Omental fat pad (tissue), 4 donors: Measurements from ENCODE around the gene IL1RAPL2. TPM values are rescaled to one million over a fixed set of nuclear protein-coding genes. Genes with fewer than 3 reads are reported as not detected.

Source experiments
- ATAC-seq: fragments of 150-250 bp; one replicate; pipeline ENCODE4 v1.9.1; 2016; ENCODE audit warnings: mild to moderate bottlenecking, moderate library complexity; ENCODE audit not compliant: low FRiP score
- DNase-seq: peaks from one replicate; pipeline ENCODE4 v3.0.0-alpha.2; 2019; ENCODE audit warnings: low spot score
- total RNA-seq, 4 donors: library from RNA; depleted of rRNA; stranded (reverse); fragments of >200 nt; gene quantifications; one replicate each; pipeline ENCODE4 v1.1.0, GENCODE V29; 2016
- TF ChIP-seq, protein P1 (sequence below), 3 donors: fragments of 450-650 bp; IDR thresholded peaks; one replicate each; pipeline ENCODE4 v1.5.1; 2016 to 2017; ENCODE audit warnings: antibody characterized with exemption in 3 of 3, mild to moderate bottlenecking in 3 of 3, moderate library complexity in 2 of 3

Gene IL1RAPL2
- total RNA-seq, 4 donors from 2014 or later: 0.09 TPM; not detected in 3

GRCh38 chrX:105121186-105121585 is 555.2 kb downstream of the IL1RAPL2 start:
- ATAC-seq (no peak), DNase-seq (no peak)
- TF ChIP-seq, protein P1, sequence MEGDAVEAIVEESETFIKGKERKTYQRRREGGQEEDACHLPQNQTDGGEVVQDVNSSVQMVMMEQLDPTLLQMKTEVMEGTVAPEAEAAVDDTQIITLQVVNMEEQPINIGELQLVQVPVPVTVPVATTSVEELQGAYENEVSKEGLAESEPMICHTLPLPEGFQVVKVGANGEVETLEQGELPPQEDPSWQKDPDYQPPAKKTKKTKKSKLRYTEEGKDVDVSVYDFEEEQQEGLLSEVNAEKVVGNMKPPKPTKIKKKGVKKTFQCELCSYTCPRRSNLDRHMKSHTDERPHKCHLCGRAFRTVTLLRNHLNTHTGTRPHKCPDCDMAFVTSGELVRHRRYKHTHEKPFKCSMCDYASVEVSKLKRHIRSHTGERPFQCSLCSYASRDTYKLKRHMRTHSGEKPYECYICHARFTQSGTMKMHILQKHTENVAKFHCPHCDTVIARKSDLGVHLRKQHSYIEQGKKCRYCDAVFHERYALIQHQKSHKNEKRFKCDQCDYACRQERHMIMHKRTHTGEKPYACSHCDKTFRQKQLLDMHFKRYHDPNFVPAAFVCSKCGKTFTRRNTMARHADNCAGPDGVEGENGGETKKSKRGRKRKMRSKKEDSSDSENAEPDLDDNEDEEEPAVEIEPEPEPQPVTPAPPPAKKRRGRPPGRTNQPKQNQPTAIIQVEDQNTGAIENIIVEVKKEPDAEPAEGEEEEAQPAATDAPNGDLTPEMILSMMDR (IDR thresholded peaks at IDR 0.05): no peak

DNA sequence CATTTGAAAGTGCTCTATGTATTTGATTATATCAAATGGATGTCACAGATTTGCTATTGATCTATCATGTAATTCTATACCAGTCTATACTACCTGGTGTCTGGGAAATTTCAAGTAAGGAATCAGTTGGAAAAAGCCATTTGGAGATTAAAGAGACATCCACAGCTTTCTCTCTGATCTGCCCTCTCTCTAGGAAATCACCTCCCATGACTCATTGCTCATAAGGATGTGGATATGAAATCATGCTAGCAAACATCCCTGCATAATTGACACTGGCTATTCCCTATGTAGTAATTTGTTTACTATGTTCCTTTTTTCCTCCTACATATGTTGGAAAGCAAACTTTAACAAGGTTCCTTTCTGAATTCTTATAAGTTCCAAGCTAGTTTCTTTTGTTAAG is 560.2 kb downstream of the IL1RAPL2 start:
- no peak for DNase-seq
- TF ChIP-seq, protein P1 (IDR thresholded peaks at IDR 0.05): no peak
- no peak for ATAC-seq

DNA sequence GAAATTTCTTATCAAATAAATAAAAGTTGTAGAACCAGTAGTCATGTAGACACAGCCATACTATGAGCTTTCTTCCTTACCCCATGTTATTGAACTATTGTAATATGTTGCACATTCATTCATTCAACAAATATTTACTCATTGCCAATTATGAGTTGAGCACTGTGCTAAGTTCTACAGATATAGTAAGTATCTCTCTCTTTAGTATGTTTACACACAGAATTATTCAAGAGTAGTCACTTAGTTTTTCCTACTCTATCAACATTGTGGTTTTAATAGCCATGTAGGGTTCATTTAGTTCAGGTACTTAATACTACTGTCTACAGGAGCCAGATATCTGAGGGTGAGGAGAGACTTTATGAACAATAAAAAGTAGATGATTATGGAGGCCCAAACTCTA is 568.3 kb downstream of the IL1RAPL2 start:
- ATAC-seq (no peak), DNase-seq (no peak)
- TF ChIP-seq, protein P1 (IDR thresholded peaks at IDR 0.05): no peak

DNA sequence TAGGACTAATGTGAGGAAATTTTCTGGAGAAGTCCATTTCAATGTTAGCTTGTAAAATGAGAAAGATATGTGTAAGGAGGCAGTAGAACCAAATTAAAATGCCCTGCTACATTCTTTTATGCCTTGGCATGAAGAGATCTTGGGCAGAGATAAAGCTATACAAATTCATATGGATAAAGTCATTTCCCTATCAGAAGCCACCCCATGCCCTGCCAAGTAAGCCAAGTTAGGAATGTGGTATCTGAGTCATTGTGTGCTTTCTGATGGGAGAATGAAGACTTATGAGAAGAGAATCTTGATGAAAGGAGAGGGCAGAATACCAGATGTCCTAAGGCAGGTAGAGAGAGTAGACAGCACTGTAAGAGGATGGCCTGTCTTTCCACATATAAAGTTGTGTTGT is 570.8 kb downstream of the IL1RAPL2 start:
- DNase-seq (no peak), ATAC-seq (no peak)
- TF ChIP-seq, protein P1 (IDR thresholded peaks at IDR 0.05): no peak

GRCh38 chrX:105150036-105150435 is 584.0 kb downstream of the IL1RAPL2 start:
- ATAC-seq (no peak), DNase-seq (no peak)
- TF ChIP-seq, protein P1 (IDR thresholded peaks at IDR 0.05): no peak

GRCh38 chrX:105150557-105150956 is 584.6 kb downstream of the IL1RAPL2 start:
- TF ChIP-seq, protein P1 (IDR thresholded peaks at IDR 0.05): no peak
- no peak for ATAC-seq
- DNase-seq: no peak

DNA sequence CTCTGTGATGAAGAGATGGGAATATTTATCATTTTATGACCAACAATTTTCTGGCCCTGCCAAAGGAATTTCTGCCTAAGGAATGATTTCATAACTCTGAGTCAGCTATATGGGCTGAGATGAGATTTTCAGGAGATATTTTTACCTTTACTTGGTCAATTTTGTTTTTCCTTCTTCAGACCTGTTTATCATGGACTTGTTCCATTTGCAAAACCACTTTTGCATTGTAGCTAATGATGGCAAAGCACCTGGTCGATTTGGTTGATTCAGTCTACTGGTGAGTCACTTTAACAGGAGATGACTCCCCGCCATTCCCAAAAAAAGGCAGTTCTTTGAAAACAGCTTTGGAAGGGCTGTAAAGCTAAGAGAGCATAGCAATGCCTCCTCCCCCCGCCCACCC is 601.2 kb downstream of the IL1RAPL2 start:
- no peak for DNase-seq
- ATAC-seq: no peak
- TF ChIP-seq, protein P1 (IDR thresholded peaks at IDR 0.05): no peak
